DMS53 treated with DMSO at 0.1 percent for 48 hours (cell line): ENCODE data around the gene STX7.

Experiments used
- DNase-seq: peaks from one replicate; lab custom pipeline; 2025; ENCODE audit not compliant: unreplicated experiment; lab: John Stamatoyannopoulos, UW

Gene STX7

DNA sequence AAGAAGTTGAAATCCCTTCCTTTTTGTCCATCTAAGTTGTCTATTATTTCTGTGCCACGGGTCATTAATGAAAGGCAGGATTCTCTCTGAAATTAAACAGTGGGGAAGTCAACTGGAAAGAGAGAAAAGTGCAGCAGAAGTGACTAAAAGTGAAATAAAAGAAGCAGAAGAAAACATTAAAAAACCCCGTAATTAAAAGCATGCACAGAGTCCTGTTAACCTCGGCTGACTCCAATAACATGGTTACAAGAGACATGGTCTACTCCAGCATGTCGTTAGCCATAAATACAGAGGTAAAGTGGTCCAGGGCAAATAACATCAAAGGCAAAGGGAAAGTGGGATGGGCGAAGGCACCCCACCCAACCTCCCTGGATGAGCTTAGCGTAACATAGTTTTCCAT, 98.6 kb downstream of the STX7 start:
- no peak for DNase-seq

DNA sequence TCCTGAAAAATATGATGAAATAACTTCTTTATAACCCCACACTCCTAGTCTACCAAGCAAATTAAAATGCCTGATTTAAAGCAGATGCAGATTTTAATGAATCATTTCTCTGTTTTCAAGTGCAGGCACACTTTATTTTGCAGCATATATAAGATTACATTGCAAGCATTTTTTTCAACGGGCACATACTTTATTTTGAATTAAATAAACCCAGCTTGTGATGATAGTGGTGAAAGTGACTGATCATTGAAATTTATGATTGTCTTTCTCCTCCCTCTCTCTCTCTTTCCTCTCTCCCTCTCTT, 99.5 kb downstream of the STX7 start:
- DNase-seq, result no peak

DNA sequence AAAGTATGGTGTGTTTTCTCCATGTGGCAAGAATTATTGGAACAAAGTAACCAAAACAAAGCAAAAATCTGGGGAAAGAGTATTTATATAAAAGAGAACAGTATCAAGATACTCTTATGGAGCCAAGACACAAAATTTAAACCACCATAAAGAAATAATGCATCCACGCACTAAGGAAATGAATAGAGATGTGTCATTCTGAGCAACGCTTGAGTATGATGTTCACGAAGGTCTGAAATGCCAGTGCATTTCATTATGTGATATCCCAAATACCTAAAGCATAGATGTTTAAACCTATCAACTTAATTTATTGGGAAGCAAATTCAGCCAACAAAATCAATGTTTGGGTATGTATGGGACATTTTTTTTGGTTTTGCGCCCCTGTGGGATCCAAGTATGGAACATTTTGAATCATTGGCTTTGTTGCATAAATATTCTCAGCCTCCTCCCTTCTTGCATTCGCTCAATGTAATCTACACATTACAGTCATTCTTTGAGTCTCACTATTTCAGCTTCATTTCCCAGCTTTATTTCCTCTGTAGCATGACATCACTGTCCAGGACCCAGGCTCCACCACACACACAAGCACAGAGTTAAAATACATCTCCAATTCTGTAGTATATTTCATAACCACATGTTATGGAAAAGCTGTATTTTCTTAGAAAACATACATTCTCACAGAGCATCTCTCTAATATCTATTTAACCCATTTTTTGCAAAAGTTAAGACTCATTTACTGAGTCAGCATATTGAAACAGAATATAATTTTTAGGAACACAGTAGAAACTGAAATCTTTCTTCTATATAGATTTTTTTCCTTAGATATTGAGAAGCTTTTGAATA, 100.0 kb downstream of the STX7 start:
- DNase-seq, result no peak

DNA sequence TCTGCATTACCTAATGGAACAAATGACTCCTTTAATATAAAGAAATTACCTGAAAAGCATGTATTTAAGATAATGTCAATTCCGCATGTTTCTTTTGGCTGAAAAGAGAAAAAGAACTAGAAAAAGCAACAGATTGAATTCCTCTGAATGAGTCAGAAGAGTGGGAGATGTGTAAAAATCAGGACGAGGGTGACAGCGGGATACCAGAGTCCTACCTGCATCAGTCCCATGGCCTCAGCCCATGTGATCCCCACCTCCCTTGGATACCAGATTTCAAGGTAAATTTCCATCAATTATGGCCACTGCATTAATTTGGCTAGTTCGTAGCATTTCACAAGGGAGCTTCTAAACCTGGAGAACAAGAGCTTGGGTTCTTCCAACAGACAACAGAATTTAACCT, 101.6 kb downstream of the STX7 start:
- DNase-seq, result no peak

DNA sequence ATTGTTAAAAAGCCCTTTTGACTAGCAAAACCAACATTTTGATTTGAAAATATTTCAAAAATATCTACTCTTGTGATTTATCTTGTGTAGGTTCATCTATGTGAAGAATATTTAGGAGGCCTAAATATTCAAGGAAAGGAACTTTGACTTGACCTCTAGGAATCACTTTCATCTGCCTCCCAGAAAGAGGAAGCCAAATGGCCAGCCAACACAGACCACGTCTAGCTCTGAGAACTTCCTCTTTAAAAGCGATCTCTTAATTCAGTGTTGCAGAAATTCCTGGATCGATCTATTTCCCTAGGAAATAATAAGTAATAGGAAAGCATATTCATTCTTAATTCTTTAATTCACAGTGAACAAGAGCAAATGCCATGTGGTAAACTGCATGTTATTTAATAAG, 102.1 kb downstream of the STX7 start:
- no peak for DNase-seq

DNA sequence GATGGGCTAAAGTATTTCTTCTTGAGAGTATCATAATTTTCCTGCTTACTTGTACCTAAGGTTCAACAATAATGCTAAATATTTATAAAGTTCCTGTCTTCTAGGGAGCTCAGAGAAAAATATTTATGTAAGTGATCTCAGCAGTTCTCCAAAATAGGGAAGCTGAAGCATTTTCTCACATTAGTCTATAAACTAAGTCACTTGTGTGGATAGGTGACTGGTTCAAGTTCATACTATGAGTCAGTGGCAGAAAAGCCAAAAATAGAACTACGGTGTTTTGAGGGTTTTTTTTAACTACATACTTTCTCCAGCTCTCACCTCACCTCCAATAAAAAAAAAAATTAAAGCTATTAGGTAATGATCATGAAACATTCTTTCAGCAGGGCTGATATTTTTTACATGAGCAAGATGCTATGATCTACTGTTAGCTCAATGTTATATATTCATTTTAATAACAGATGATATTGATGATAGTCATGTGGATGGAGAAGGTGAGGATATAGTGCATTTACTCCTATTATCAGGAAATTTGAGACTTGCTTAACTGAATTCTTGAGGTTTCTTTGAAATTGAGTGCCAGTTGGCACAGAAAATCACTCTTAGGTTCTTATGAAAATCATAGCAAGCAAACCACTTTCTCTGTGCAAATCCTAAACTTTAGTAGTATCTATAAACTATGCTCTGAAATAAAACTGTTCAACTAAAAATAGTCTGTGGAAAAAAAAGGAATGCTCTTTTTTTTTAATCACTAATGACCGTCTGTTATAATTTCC, 107.6 kb downstream of the STX7 start:
- no peak for DNase-seq

DNA sequence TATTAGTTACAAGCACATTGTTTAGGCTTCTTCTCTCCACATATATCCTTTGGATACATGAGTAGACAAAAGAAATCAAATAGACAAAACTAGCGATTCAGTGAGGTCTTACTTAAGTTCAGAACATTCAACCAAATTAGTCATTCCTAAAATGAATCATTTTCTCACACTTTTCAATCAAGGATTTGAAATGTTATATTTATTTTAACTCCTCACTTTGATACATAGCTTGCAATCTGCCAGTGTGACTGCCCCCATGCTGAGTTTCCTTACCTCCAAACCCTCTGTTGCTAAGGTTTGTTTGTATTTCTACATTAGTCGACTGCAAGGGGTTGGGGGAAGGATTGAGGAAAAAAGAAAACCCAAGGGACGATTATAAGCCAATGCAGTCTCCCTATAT, 108.2 kb downstream of the STX7 start:
- DNase-seq, result no peak

DNA sequence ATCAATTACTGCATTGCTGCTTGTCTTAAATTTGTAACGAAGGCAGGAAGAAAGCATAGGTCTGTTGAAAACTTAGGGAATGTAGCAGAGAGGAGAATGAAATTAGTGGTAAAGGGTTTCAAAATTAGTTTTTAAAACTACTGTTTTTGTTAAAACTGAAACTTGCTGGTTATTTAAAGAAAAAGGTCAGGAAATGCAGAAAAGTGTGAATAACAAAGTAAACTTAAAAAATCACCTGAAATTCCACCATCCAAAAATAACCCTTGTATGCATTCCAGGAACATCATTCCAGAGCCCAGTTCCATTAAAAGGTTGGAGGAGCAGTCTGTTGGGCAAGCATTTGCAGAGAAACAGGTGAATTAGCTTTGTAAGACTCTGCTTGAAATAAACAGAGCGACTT, 108.6 kb downstream of the STX7 start:
- no peak for DNase-seq

DNA sequence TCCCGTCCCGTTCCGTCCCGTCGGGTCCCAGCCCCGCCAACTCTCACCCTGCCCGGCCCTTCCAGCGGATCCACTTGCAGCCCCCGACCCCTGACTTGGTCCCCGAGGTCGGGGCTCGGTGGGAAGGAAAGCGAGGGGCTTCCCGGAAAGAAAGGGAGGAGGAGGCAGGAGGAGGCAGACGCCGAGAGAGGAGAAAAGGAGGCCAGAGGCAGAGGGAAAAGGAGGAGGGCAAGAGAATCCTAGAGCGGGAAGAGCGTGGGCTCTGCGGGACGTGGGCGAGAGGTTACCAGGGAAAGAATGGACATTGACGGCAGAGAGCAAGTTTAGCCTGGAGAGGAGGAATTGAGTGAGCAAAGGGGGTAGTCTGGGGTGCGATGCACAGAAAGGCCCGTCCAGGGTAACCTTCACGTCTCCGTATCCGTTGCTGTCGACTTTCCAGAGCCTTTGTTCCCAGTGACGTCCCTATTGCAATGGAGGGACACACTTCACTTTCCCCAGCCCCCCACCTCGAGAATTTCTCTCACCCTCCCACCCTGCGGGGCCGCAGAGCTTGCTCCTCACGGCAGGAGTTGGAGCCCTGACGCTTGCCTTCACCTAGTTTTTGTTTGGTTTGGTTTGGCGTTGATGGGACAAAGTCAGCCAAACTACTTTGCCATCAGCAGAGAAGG, 111.2 kb downstream of the STX7 start:
- no peak for DNase-seq

DNA sequence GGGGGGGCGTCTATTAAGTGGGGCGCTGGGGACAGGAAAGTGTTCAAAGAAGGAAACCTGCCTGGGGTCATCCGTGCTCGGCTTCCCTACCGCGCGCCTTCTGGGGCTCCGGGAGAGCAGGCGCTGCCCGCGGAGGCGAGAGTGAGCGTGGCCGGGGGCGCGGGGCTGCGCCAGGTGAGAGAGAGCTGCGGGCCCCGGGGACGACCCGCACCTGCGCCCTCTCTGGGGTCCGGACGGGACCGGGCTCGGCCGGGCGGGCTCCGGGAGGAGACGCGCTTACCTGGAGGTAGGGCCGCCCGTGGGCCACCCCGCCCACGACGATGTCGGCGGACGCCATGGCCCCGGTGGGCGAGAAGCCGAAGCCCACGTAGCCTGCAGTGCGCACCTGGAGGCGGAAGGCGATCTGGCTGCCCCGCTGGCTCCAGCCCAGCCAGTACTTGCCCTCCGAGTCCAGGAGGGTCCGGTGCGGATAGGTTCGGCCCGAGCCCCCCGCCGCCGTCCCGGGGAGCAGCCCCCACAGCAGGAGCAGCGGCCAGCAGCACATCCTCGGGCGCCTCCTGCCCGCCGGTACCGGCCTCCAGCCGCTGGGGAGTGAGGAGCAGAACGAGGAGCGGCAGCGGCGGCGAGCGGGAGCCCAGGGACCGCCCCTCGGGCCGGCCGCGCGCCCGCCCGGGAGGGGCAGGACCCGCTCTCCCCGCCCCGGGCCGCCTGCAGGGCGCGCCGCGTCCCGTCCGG, 111.9 kb downstream of the STX7 start, which contains the start of gene MOXD1:
MOXD1 (minus strand) TSS at position 593 of the 735 bp plus-strand sequence; CDS start at position 544, 49 bp downstream.
- DNase-seq, result peak; percentile 11

DNA sequence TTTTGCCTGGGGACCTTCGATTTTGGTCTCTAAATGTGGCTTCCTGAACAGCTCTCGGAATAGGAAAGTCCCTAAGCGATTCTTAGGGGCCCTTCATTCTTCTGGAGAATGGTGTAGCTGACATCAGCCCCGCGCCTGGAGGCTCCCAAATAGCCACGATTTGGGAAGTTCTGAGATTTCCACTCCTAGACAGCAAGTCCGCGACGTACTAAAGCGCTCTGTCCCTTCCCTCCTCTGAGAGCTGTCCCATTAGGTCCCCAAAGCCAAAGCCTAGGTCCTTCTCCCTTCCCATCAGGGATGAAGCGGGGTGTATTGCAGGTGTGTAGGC, 112.4 kb downstream of the STX7 start:
- no peak for DNase-seq

DNA sequence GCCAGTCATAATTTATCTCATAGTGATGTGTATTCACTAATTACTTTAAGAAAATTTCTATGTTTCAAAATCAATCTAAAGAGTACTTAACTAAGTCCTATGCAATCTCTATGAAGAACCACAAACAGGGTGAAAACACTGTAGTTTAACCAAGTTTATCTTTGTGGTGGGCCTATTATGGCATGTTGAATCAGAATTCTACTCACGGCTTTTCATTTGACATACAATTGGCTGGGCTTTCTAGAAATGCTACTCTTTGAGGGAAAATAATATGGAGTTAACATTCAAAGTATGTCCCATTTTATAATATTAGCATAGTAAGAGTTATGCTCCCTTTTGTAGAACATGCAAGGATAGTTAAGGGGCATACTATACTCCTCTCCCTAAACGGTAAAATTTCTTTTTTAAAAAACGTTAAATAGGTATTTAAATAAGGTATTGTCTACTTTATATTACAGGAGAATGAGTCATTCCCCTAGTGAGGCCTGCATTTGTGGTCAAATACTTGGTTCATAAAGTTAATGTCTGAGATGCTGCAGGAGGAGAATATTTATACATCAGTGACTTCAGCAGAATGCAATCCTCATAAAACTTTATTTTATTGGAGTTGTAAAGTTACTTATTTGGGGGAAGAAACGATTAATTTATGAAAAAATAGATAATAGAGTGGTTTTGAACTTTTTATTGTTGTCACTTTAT, 113.4 kb downstream of the STX7 start:
- no peak for DNase-seq
